Left kidney (tissue), 8 donors: ENCODE results near the gene RHOT2. TPM values are rescaled to one million over a fixed set of nuclear protein-coding genes. Genes with fewer than 3 reads are reported as not detected.

Experiments
- DNase-seq: peaks from one replicate; pipeline ENCODE4 v3.0.0-alpha.2; 2013
- long read RNA-seq, 8 donors: transcript quantifications; one replicate each; lab custom pipeline, GENCODE V29; 2026
- polyA plus RNA-seq: library from polyadenylated mRNA; unstranded; fragments of 120-200 nt; gene quantifications from one replicate; pipeline ENCODE4 v1.2.1, GENCODE V29; 2013; ENCODE audit not compliant: insufficient read length

Gene RHOT2
- polyA plus RNA-seq, result 70.8 TPM
- long read RNA-seq, donor 1, transcript RHOT2-201 (19 exons, 2,539 nt), result major isoform, 12 of 29 reads
- long read RNA-seq, donor 1, transcript RHOT2-208 (2 exons, 397 nt), result minor isoform, 9 of 29 reads
- long read RNA-seq, donor 1, partial matches to known transcripts, result 6 of 29 reads
- long read RNA-seq, donor 1, other reads (novel, unspliced or antisense), result 0 of 29 reads
- long read RNA-seq, donor 2, transcript RHOT2-201 (19 exons, 2,539 nt), result major isoform, 6 of 18 reads
- long read RNA-seq, donor 2, transcript RHOT2-208 (2 exons, 397 nt), result minor isoform, 5 of 18 reads
- long read RNA-seq, donor 2, partial matches to known transcripts, result 6 of 18 reads
- long read RNA-seq, donor 2, other reads (novel, unspliced or antisense), result 0 of 18 reads
- long read RNA-seq, donor 3, partial matches to known transcripts, result 0 of 6 reads
- long read RNA-seq, donor 3, other reads (novel, unspliced or antisense), result 0 of 6 reads
- long read RNA-seq, donor 4, partial matches to known transcripts, result 0 of 3 reads
- long read RNA-seq, donor 4, other reads (novel, unspliced or antisense), result 0 of 3 reads
- long read RNA-seq, donor 5, transcript RHOT2-201 (19 exons, 2,539 nt), result major isoform, 14 of 38 reads
- long read RNA-seq, donor 5, partial matches to known transcripts, result 12 of 38 reads
- long read RNA-seq, donor 5, other reads (novel, unspliced or antisense), result 9 of 38 reads
- long read RNA-seq, donor 6, transcript RHOT2-208 (2 exons, 397 nt), result minor isoform, 5 of 18 reads
- long read RNA-seq, donor 6, transcript RHOT2-201 (19 exons, 2,539 nt), result major isoform, 8 of 18 reads
- long read RNA-seq, donor 6, partial matches to known transcripts, result 0 of 18 reads
- long read RNA-seq, donor 6, other reads (novel, unspliced or antisense), result 0 of 18 reads
- long read RNA-seq, donor 7, transcript RHOT2-208 (2 exons, 397 nt), result major isoform, 6 of 14 reads
- long read RNA-seq, donor 7, transcript RHOT2-201 (19 exons, 2,539 nt), result major isoform, 6 of 14 reads
- long read RNA-seq, donor 7, partial matches to known transcripts, result 0 of 14 reads
- long read RNA-seq, donor 7, other reads (novel, unspliced or antisense), result 0 of 14 reads
- long read RNA-seq, donor 8, partial matches to known transcripts, result 7 of 11 reads
- long read RNA-seq, donor 8, other reads (novel, unspliced or antisense), result 0 of 11 reads

DNA sequence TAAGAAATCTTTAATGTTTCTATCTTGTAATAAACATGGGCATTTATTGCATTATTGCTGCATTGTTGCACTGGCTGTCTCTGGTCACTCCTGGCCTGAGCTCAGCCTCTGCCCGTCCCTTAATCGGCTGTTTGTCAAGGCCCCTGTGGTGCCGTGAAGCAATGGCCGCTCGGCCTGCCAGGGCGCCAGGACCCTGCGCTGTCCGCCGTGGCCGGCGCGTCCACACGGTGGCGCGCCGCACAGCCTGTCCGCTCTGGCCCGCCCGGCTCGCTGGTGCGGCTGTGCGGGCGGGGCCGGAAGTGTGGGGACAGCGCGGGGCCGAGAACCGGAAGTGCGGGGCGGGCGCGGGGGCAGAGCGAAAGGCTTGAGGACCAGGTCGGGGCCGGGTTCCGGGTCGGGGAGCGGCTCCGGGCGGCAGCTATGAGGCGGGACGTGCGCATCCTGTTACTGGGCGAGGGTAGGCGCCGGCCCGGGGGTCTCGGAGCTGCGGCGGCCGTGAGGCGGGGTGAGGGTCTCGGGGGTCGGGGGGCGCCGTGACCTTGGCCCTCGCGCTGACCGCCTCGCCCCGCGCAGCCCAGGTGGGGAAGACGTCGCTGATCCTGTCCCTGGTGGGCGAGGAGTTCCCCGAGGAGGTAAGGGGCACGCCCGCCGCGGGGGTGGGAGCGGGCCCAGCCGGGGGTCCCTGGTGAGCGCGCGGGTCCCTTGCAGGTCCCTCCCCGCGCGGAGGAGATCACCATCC is at the start of gene RHOT2:
Gene RHOT2, plus strand, starts transcription at position 353 of the 739 bp plus-strand sequence. Its CDS starts 68 bp downstream, at position 421.
- DNase-seq, result peak; percentile 89

DNA sequence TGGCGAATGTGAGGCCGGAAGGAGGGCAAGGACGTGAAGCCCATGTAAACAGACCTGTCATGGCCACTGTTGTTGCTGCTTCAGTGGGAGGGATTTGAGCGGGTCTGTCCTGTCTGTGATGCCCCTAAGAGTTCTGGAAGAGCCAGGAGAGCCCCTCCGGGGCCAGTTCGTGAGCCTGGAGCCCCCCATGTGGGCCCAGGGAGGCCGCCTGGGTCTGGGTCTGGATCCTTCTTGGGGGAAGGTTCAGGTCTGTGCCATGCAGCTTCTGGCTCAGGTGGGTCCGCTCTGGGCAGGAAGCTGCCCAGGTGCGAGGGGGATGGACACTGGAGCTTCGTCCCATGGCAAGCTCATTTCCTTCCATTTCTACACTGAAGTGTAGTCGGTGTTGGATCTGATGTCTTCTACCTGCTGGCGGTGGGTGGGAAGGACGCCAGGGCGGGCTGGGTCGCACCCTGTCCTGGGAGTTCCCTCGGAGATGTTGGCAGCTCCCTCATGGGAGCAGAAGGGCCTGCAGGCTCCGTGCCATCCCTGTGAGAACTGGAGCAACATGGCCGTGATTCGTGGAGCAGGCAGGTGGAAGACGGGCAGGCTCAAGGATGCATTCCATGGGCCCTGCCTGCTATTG is 48.3 kb upstream of the RHOT2 start:
- no peak for DNase-seq

DNA sequence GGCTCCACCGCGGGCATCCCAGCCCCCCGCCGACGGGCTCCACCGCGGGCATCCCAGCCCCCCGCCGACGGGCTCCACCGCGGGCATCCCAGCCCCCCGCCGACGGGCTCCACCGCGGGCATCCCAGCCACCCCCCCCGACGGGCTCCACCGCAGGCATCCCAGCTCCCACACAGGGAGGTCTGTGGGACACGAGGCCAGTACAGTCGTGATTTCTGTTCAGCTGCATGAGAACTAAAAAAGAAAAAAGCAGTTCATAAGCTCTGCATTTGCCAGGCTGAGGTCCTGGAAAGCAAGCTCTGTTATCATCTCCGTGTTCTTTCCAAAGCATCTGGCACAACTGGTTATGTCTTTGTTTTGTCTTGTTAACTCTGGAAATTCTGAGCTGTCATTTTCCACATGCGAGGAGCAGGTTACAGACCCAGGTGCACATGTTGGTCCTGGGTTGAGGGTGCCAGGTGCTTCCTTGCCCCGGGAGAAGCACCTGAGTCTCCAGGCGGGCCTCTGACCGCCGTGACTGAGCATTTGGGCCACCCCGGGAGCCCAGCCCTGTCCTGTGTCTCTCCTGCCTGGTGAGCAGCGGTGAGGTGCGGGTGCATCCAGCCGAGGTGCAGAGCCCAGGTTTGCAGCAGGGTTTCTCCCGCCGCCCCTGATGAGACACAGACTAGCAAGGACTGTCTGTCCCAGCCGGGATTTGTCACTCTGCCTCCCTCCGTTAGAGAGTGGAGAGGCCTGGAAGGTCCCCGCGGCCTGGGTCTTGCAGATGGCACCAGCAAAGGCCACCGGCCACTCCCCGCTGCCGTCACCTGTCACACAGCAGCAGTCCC is 47.0 kb upstream of the RHOT2 start:
- no peak for DNase-seq

DNA sequence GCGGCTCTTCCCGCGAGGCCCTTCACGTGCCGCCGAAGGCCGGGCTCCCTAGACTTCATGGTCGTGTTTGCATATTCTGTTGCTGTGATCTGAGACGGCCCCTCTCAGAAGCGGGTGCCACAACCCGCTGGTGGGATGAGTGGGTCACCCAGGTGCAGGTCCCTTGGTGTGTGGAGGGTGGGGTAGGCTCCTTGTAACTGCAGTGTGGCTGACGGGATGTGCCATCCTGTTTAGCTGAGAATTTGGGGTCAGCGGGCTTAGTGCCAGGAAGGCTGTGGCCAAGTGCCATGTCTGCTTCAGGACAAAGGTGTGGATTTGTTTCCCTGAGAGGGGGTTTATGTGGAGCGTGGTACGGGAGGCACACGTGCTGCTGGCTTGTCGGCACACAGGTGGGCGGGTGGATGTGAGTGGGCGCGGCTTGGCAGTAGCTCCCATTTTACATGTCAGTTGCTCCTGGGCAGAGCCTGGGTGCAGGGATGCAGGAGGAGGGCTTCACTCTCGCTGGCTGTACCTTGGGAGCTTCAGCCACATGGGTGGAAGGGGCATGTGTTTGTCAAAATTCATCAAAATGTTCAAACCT is 46.3 kb upstream of the RHOT2 start:
- DNase-seq, result no peak

DNA sequence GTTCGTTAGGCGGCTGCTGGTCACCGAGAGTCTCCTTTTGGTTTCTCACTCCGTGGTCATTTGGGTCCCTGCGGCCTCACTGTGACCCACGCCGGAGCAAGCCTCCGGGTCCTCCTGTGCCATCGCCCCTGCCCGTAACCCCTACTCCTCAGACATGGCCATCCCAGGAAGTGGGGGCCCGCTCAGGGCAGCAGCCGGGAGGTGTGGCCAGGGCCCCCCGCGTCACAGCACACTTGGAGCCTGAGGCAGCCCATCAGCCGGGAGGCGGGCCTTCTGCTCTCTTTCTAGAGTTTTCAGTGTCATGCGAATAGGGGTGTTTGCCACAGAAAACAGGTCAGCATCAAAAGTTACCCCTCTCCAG is 45.0 kb upstream of the RHOT2 start:
- DNase-seq, result no peak

DNA sequence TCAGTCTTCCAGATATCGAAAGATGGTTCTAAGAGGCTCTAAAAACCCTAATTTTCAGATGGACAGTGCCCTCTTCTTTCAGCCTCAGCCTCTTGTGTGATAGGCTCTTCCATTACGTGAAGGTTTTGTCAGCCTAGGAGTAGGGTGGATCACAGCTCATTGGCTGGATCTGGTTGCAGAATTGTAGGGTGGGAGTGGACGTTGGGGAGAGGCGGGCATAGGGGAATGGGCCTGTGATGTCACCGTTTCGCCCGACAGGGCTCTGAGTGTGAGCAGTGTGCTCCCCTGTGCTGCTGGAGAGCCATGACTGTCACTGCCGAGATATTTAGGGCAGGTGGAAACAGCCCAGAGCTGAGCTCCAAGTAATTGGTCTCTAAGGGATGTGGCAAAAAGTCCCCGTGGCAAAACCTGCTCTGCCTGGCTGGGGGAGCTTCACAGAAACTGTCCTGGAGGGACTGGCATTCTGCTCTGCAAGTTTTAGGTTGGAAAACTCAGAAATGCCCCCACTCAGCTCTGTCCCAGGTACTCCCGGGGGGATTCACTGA is 43.3 kb upstream of the RHOT2 start:
- DNase-seq, result no peak

DNA sequence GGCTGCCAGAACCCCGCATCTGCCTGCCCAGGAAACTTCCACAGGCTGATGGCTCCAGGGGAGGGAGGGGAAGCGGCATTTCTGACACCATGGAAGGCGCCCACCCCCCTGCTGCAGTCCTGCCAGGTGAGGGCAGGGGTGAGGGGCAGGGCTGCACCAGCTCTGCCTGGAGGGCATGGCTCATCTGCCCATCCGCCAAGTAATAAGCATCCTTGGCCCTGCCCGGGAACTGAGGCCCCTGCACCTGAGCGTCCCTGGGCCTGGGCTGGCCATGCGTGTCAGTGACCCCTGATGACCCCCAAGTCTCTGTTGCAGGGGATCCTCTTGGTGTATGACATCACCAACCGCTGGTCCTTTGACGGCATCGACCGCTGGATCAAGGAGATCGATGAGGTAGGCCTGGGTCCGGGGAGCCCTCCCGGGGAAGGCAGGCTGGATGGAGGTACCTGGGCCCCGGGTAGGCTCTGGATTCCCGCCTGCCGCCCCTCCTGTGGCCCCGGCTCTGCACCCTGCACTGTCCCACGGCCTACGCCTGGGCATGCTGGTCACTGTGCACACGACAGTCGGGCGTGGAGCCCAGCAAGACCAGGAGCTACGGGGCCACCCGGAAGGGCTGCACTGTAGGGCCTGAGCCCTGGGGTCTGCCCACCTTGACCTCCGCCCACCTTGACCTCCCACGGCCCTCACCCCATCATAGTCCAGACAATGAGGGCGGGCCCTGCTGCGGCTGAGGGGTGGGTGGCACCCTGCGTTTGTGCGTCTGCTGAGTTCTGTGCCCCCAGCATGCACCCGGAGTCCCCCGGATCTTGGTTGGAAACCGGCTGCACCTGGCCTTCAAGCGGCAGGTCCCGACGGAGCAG is 42.6 kb upstream of the RHOT2 start:
- DNase-seq, result no peak

DNA sequence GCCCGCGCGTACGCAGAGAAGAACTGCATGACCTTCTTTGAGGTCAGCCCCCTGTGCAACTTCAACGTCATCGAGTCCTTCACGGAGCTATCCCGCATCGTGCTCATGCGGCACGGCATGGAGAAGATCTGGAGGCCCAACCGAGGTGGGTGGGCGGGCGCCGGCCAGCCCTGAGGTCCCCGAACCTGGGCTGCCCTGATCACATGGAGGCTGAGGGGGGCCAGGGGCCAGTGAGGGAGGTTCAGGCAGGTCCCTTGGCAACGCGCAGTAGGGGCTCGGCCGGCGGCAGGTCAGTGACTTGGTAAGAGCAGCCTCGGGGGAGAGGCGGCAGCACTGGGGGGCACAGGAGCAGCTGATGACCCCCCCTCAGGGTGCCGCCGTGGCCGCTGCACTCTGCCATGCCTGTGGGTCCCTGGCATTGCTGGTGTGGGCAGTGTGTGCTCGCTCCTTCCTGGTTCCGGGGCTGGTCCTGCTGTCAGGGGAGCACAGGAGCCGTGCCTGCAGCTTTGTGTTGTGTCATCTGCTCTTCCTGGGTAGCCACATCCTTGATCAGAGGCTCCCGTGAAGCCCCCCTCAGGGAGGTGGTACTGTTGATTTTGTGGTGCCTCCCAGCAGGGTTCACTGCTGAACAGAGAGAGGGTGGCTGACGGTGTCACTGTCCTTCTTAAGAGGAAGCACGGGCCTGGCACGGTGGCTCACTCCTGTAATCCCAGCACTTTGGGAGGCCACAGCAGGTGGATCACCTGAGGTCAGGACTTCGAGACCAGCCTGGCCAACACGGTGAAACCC is 41.8 kb upstream of the RHOT2 start:
- DNase-seq, result no peak

DNA sequence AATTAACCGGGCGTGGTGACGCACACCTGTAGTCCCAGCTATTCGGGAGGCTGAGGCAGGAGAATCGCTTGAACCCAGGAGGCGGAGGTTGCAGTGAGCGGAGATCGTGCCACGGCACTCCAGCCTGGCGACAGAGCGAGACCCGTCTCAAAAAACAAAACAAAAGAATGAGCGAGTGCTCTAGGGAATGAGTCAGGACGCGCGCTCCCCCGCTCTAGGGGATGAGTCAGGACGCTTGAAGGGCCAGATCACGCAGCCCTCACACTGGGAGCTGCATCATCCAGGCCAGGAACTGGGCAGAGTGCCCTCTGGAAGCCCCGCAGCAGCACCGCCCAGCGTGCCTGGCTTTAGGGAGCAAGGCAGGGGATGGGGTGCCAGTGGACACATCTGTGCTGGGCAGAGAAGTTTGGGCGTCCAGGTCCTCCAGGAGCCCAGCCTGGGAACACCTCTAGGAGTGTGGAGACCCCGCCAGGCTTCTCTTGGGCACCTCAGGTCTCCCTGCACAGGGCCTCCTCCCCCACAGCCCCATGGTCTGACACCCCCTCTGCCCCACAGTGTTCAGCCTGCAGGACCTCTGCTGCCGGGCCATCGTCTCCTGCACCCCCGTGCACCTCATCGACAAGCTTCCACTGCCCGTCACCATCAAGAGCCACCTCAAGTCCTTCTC is 41.0 kb upstream of the RHOT2 start:
- no peak for DNase-seq

DNA sequence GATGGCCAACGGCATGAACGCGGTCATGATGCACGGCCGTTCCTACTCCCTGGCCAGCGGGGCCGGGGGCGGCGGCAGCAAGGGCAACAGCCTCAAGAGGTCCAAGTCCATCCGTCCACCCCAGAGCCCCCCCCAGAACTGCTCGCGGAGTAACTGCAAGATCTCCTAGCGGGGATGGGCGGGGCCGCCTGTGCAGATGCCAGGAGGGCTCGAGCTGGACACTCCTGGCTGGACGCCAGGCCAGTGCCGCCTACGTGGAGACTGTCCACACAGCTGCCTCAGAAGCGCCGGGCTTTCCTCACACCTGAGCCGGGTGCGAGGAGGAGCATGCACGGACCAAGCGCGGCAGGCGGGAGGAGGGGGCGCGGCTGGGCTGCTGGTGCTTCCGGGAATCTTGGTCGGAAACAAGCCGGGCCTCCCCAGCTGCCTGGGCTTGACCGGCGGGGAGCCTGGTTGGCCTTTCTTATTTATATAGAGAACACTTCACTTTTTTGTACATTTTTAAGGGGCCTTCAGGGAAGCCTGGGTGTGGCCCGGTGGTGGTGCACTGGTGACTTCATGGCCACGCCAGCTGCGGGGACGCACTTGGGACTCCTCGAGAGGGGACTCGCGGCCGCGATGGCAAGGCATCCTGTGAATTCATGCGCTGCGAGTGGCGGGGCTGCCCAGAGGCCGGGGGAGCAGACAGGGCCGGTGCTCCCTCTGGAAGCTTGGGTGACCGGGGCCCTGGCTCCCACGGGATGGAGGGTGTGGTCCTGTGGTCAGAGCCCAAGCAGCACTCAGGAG is 40.3 kb upstream of the RHOT2 start:
- DNase-seq, result no peak

DNA sequence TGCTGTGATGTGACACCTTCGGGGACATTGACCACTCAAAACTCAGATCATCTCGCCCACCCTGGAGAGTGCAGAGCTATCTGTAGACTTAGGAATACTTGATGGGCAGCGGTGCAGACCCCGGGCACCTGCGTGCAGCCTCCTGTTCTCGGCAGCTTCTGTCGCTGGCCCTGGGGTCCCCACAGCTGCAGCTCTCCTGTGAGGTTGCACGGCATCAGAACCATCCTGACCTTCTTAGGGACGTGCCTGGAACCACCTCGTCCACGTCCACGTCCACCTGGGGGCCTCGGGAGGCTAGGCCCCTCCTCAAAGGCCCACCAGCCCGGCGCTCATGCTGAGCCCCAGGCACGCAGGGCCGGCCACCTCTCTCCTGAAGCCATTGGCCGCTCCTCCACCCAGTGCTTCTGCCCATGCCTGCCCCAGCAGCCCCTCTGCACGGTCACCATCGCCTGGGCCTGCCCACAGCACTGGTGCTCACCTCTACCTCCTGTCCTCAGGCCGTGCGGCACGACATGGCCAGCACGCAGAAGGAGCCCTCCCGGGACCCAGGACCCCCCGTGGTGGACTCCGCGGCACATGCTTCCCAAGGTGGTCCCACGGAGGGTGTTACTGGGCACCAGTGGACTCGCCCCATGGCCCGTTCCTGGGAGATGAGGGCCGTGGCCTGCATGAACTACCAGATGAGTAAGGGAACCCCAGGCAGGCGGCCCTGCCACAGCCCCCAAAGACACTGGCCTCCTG is 39.4 kb upstream of the RHOT2 start:
- DNase-seq, result no peak

DNA sequence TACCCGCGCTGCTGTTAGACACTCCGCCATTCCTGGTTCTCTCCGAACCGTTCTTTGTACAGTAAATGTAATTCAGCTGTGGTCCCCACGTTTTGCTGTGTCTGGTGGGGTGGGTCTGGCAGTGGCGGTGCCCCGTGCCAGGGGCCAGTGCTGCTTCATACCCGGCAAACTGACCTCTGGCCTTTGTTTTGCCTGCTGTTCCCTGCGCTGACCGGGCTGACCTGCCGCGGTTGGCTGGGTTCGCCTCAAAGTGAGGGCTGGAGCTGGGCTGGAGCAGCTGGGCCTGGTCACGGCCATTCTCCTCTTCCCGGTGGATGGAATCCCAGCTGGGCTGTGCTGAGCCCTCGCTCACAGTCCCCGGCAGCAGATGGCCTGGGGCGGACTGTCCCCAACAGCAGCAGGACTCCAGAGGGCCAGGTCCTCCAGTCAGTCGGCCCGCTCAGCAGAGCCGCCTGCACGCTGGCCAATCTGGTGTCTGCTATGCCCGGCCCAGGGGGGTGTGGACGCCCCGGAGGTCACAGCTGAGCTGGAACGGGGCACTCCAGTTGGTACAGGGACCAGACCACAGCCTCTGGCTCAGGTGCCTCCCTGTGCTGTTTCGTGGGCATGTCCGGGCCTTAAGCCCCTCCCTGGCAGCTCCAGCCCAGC is 38.6 kb upstream of the RHOT2 start:
- DNase-seq, result no peak

DNA sequence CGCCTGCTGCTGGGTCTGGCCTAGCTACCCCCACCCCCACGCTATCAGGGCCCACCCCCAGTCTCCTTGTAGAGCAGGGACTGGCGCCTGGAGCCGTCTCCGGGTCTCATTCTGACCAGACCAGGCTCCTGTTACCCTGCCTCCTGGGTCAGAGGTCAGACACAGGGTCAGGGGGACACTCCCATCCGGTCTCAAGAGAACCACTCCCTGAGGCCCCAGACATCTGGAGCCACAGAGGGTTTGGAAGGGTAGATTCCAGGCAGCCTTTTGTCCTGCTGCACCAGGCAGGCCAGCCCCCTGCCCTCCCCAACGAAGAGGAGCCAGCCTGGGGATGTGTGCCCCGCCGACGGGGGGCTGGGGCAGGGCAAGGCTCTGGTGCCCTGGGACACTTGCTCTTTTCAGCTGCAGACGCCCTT is 38.1 kb upstream of the RHOT2 start:
- no peak for DNase-seq

DNA sequence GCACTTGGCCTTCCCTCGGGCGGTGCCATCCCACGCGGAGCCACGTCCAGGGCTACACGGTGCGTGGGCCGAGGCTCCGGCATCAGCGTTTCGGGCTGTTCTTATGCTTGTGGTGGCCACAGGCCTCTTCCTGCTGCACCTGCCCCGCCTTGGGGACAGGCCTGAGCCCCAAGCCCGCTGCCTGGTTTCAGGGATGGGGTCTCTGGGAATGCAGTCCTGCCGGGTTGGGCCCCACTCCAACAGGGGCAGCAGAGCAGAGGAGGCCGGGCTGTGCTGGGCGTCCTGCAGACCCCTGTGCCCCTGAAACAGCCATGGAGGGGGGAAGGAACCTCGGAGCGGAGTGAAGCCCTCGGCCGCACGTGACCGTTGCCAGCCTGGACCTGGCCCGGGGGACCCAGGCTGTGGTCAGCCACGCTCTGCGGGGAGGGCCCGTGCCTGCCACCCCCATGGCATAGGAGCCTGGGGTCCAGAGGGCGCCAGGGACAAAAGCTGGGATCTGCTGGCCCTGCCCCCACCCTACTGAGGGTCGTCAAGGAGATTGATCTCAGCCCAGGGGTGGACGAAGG is 37.6 kb upstream of the RHOT2 start:
- no peak for DNase-seq
